HG03103 (cell line): ENCODE results near the gene RCAN3.
"Not testable (repeated sequence)": the region's sequence is repeated elsewhere in the genome, so short reads cannot be mapped to it uniquely, and the experiment has no call there.

Source experiments
- ATAC-seq: cut with Tn5 transposase; IDR thresholded peaks from one replicate; pipeline ENCODE4 v1.9.1; 2021; ENCODE audit warnings: low read depth; ENCODE audit not compliant: unreplicated experiment

The RCAN3 gene

GRCh38 chr1:24547195-24547594, 44.6 kb downstream of the RCAN3 start:
- ATAC-seq: no peak

DNA sequence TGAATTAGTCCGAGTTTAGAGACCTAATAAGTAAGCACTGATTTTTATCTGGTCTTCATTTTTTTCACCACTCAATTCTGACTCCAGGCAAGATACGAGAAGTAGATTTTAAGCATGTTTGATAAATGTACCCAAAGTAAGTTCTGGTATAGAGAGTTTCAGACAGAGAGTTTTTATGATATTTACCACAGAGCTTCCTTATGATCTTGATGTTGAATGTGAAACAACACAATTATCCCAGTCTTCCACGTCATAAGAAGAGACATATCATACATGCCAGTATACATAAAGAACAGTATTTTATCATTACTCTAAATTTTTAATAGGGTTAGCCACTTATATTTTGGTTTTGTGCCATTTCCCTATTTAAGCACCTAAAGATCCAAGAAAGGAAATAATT, 45.4 kb downstream of the RCAN3 start:
- no peak for ATAC-seq

DNA sequence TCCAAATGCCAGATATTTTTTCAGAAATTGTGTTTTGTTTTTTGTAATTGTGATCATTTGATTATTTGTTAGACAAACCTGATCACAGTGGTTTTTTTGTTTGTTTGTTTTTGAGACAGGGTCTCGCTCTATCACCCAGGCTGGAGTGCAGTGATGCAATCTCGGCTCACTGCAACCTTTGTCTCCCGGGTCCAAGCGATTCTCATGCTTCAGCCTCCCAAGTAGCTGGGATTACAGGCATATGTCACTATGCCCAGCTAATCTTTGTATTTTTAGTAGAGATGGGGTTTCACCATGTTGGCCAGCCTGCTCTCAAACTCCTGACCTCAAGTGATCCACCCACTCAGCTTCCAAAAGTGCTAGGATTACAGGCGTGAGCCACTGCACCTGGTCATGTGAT, 46.6 kb downstream of the RCAN3 start:
- not testable (repeated sequence) for ATAC-seq

- ATAC-seq: no peak
These were observed 48.8 kb downstream of the RCAN3 start for GRCh38 chr1:24551290-24551959.

DNA sequence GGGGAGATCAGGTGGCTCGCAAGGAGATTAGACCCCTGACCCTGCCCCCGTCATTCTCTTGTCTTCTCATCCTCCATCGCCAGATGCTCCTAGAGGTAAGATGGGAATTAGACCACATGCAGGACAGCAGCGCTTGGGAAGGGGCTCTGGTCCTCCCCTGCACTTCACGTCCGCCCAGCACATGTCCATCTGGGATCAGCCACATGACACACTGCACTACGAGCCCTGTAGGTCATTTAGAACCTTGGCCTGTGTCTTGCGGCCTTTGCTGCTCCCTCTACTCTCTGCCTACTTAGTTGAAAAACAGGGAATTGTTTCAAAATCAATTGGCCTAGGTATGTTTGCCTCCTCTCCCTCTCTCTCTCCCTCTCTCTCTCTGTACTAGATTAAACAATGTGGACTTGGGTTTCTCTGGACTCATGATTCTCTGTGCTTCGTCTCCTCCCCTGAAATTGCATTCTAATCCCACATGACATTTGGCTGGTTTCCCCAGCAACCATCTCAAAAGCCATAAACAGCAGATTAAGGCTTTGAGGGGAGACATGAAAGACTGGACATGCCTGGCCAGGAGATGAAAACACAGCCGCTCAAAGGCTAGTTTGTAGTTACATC, 49.4 kb downstream of the RCAN3 start:
- ATAC-seq: no peak

DNA sequence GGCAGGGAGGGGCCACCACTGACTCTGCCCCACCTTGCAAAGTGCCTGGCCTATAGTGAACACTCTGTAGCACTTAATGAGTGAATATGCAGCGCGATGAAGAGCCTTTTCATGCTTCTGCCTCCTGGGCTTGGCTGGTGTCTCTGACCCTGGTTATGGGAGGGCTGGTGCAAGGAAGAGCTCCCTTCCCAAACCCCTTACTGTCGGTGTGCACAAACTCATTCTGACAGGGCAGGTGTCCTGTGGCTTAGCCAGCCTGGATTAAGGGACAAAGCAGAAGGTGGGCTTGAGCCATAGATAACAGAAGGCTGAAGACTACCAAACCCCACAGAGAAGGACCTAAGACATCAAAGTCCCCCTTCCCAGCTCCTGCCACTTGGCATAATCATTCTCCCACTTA, 51.3 kb downstream of the RCAN3 start:
- no peak for ATAC-seq

DNA sequence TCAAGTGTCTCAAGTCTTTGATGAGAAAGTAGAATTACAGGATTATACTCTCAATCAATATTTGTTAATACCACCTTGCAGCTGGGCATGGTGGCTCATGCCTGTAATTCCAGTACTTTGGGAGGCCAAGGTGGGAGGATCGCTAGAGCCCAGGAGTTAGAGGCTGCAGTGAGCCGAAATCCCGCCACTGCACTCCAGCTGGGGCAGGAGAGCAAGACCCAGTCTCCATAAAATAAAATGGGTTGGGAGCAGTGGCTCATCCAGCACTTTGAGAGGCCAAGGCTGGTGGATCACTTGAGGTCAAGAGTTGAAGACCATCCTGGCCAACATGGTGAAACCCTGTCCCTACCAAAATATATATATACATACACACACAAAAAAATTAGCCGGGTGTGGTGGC, 52.1 kb downstream of the RCAN3 start:
- ATAC-seq: no peak

DNA sequence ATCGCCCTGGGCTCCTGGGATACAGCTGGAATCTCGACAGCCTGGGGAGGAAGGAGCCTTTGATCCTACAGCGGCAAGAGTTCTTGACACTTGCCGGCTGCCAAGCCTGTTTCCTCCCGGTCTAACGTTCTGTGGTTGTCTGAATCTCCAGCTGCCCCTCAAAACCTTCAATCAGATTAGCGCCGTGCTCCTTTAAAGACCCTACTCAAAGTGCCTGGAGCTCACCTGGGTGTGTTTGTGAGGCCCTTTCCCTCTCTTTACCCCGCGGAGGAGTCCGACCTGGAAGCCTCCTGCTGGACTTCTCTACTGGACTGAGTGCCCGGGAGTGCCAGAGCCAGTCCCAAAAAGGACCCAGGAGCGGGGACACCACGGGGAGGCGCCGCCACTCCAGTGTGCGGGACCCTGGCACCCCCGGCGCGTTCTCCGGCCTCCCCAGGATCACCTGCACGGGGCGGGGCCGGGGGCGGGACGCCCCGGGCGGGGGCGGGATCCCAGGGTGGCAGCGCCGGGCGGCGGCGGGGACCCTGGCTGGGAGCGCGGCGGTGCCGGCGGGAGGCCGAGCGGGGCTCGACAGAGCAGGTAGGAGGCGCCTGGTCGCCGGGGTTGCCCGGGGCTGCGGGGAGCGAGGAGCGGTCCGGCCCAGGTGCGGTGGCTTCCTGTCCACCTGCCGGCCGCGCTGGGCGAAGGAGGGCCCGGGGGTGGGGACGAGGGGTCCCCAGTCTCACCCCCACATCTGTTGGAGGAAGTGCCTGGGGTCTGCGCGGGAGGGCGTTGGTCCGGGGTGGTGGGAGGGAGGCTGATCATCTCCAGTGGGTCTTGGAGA, 53.2 kb downstream of the RCAN3 start, which contains the start of gene NCMAP:
NCMAP (plus strand) TSS at position 497 of the 823 bp plus-strand sequence. CDS start 39,344 bp downstream, outside the sequence.
- ATAC-seq: no peak

- ATAC-seq: no peak
These were observed 53.8 kb downstream of the RCAN3 start for GRCh38 chr1:24556414-24556795.

DNA sequence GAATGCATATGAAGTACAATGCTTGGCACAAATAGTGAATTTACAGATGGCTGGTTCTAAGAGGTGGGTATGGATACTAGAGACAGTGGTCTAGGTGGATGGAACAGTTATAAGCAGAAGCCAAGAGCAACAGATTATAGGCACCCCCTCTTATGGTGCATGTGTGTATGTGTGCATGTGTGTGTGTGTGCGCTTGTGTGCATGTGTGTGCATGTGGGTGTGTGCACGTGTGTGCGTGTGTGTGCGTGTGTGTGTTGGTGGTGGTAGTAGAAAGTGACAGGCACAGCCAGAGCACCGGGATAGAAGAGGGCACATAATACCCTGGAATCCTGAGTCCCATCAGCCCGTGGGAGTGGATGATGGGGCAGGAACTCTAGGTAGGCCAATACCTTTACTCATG, 54.6 kb downstream of the RCAN3 start:
- ATAC-seq: no peak

DNA sequence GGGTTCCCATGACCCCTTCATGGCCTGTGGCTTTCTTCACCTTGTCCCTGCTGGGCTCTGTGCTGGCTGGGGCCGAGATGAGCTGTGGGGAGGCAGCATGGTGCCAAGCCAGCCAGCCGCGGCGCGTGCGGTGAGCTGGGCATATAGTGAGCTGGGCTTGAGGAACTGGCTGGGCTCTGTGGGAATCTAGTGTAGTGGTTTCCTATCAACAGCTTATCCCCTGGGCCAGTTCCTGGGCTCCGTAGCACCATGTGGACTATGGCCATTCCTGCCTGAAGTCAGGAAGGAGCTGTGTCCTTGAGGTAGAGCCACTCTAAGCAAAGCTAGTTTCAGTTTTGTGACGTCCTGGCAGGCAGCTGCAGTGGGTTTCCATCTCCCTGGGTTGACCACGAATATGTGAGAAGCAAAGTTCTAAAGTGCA, 55.1 kb downstream of the RCAN3 start:
- ATAC-seq: no peak

DNA sequence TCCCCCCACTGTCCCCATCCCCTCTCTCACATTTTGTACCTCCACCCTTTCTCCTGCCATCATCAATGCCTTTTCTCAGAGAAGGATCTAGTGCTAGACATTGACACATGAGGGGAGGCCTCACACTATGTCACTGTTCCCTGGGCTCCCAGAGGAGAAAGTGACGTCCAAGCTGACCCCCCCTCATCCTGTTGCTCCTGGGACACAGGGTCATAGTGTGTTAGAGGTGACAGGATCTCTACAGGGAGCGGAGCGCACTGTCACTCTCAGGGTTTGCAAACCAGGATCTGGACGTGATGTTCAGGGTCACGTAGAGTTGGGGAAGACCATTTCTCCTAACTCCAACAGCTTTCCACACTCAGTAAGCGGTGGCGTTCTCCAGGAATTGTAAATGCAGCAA, 55.8 kb downstream of the RCAN3 start:
- no peak for ATAC-seq

GRCh38 chr1:24558902-24559791, 56.5 kb downstream of the RCAN3 start:
- no peak for ATAC-seq

DNA sequence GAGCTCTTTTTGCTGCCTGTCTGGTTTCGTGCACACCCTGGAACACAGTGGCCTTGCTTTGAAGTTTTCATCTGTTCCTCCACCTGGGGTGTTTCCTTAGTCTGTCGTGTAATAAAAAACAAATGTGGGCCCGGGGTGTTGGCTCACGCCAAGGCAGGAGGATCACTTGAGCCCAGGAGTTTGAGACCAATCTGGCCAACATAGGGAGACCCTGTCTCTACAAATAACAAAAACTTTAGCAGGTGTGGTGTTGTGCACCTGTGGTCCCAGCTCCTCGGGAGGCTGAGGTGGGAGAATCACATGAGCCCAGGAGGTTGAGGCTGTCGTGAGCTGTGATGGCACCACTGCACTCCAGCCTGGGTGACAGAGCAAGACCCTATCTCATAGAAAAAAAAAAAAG, 57.7 kb downstream of the RCAN3 start:
- ATAC-seq: no peak

DNA sequence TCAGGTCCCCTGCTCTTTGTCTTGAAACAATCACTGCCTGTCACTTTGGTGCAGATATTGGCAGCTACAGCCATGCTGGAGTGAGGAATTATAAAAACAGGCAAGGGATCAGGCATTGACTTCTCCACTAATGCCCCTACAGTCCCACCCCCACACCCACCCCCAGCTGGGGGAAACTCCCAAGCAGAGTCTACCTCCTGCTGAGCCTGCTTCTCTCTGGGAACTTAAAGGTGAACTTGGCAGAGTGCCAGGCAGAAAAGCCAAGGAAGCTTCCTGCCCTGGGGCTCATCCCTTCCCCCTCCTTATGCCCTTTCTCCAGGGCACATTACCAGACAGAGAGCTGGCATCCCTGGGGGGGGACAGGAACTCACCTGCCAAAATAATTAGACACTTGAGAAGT, 60.0 kb downstream of the RCAN3 start:
- no peak for ATAC-seq

GRCh38 chr1:24564695-24565094, 62.1 kb downstream of the RCAN3 start:
- ATAC-seq: no peak

GRCh38 chr1:24566236-24566867, 63.7 kb downstream of the RCAN3 start:
- ATAC-seq: no peak

GRCh38 chr1:24567792-24568388, 65.3 kb downstream of the RCAN3 start:
- ATAC-seq: no peak

- ATAC-seq: no peak
These were observed 65.8 kb downstream of the RCAN3 start for GRCh38 chr1:24568475-24568874.
